GM21737 (cell line): ENCODE measurements around the gene NTM.

Experiments used
- ATAC-seq: cut with Tn5 transposase; IDR thresholded peaks from one replicate; pipeline ENCODE4 v1.9.1; 2021; ENCODE audit warnings: mild to moderate bottlenecking, moderate library complexity; ENCODE audit not compliant: unreplicated experiment

Gene NTM

GRCh38 chr11:131695889-131696429 is 325.5 kb downstream of the NTM start:
- no peak for ATAC-seq

DNA sequence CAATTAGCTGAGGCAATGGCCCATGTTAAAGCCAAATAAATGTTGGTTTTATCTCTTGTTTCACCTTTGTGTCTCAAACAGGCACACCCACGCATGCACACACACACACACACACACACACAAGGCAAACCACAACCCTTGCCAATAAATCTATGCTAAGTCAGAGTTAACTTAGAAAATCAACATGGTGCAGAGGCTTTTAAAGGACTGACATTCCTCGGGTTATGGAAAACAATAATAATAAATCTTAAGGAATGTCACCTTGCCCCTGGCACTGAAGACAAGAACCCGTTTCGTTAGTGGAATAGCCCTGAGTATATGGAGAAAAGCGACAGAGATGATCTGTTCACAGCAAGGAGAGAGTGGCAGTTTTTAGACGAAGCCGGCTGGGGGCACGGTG is 326.3 kb downstream of the NTM start:
- no peak for ATAC-seq

- ATAC-seq = no peak
These were observed 332.9 kb downstream of the NTM start for GRCh38 chr11:131703311-131703710.

DNA sequence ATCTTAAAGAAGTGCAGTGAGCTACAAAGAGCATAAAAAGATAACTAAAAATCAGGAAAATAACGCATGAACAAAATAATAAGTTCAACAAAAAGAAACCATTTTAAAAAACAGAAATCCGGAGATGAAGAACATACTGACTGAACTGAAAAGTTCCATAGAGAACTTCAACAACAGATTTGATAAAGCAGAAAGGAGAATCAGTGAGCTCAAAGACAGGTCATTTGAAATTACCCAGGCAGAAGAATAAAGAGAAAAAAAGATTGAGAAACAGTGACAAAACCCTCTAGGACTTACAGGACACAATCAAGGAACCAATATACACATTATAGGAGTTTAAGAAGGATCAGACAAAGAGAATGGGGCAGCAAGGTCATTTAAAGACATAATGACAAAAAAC is 334.3 kb downstream of the NTM start:
- ATAC-seq = no peak

DNA sequence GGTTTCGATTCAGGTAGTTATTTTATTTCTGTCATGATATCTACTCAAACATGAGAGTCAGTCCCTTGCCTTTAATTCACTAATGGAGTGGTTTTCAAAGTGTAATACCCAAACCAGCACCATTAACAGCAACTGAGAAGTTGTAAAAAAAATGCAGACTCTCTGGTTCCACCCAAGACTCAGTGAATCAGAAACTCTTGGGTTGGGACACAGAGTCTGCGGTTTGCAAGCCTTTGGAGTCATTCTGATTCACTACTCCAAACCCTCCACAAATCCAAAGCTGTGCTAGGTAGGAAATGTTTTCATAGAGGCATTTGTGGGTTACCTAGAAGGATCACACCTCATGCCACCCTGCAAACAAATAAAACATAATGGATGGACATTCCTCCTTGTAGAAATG is 340.1 kb downstream of the NTM start:
- ATAC-seq = no peak

DNA sequence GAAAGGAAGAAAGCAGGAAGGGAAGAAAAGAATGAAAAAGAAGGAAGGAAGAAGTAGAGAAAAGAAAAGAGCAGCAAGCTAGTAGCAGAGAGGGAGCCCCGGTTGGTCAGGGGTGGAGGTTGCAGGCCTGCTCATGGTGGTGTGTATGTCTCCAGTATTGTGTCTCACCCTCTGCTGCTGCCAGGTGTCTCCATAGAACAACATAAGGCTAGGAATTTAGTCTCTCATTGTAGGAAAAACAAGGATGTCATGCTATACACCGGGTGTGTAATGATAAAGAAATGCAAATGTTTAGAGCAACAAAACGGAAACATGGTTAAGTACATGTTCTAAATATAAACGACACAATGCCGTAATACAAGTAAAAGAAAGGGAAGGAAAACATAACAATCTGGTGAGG is 342.5 kb downstream of the NTM start:
- ATAC-seq = no peak

DNA sequence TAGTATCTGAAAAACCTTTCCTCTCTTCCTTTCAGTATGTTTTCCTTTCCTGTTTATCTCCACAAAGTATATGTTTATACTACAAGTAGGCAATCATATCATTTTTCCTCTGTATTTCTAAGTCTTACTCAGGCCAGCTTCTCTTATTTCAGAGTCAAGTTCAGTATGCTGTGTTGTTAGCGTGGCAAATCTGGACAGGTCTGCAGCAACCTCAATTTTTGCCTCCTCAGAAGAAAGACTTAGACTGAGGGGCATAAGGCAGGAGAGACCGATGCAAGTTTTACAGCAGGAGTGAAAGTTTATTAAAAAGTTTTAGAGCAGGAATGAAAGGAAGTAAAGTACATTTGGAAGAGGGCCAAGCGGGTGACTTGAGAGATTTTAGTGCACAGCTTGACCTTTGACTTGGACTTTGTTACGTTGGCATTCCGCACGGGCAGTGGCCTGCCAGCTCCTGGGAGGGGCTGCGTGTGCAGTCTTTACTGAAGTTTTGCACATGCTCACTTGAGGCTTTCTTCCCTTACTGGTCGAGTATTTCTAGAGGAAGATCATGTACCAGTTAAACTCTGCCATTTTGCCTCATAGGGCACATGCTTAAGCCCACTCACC is 343.2 kb downstream of the NTM start:
- ATAC-seq = no peak

GRCh38 chr11:131717616-131718015 is 347.2 kb downstream of the NTM start:
- no peak for ATAC-seq

- ATAC-seq = no peak
These were observed 352.7 kb downstream of the NTM start for GRCh38 chr11:131723088-131723487.

DNA sequence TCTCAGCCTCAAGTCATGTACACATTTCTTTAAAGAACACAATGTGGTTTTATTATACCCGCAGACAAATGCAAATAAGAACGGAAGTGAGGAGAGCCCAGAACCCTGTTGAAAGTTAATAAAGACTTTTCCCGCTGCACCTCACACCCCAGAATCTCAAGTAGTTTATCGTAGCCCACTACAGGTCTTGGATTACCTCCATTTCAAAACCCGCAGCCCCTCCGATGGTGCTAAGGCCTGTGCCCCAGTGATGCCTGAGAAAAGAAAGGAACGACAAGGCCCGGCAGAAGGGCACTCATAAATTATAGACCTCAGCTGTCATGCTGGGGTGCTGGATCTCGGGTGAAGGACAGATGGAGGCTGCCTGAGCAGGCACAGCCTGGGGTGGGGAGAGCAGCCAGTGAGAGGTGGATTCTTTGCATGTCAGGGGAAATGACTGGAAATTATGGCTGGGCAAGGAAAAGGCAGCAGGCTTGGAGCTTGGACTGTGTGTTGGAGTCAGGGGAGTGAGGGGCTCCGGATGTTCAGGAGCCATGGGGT is 354.1 kb downstream of the NTM start:
- no peak for ATAC-seq

GRCh38 chr11:131734871-131735270 is 364.5 kb downstream of the NTM start:
- ATAC-seq = no peak

DNA sequence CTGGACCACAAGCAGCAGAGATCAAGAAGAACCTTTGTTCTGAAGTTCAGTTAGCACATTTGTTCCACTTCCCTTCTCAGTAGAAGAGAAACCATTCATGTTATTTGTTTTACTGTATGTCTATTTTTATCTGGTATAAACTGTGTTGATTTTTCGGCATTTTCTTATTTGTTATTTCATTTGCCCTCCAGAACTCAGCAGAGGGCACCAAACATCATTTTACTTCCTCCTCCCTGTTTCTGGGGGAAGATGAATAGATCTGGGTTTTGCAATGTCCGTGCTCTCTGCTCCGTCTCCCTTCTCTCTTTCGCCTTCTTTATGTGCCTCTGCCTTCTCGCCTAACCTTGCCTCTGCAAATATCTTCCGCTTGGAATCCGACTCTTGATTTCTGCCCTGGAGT is 366.9 kb downstream of the NTM start:
- ATAC-seq = no peak

DNA sequence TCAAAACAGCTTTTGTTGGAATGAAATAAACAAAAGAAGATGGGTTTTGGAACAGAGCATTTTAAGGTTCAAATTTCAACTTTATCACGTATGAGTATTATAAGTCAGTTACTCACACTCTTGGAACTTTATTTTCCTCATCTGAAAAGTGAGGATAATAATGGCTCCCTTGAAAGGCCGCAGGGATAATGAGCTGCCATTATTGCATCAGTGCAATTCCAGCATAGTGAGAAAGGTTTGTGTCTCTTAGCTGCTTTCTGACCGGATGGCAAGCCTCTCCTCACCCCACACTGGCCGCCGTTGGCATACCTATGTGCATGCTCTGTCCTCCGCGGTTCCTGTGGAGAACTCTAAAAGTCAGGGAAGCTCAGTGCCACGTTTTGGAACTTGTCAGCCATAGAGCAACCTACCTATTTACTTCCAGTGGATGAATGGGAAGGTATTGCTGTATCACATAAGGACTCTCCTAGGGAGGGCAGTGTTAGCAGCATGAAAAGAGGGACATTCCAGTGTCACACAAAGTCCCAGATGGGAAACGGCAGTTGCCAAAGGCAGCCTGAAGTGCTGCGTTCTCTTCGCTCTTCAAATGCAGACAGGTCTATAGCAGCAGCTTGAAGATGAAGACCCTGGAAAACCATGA is 368.9 kb downstream of the NTM start:
- no peak for ATAC-seq

DNA sequence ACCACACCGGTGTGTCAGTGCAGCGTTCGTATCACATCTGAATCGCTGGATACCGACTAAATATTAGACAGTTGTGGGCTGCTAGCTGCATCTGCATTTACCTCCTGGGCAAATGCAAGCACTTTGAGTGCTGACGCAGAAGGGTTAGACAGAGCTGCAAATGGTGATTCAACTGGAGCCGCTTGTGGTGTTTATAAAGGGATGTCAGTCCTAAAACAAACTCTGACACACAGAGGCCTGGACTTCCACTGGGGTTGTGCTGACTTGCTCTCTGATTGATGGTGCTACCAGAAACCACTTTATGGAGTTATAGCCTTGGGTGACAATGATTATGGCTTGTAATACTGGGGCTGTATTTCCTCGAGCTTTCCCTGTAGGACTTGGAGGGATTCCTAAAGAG is 374.4 kb downstream of the NTM start:
- no peak for ATAC-seq

DNA sequence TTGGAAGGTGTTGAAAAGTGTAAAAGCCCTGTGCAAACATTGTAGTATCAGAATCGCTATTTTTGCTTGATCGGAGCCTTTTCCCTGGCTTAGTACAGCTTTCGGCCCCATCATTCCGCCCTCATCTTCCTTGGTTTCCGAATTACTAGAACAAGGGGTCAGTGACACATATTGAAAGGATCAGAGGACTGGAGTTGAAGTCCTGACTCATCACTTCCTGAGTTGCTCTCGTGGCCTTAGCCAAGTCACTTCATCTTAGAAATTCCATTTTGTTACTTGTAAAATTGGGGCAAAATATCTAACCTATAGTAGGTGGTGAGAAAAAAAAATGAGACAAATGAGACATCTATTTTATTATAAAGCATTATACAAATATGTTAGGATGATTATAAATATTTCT is 375.0 kb downstream of the NTM start:
- no peak for ATAC-seq

DNA sequence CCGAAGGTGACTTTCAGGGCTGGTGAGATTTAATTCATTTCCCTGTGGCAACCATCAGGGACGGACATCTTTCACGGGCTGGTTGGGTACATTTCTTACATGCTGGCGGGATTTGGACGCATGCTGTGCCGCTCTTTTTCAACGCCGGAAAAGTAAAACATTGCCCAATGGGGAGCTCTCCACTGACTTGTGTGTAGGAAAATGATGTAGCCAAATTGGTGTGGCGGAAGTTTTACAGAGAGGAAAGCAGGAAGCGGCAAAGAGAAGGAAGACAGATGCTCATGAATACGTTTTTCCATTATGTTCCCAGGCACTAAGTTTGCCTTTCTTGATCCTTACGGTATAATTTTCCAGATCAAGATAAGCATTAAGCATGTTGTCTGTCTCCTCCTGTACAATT is 375.8 kb downstream of the NTM start:
- no peak for ATAC-seq

GRCh38 chr11:131748151-131749050 is 378.0 kb downstream of the NTM start:
- peak; percentile 75 for ATAC-seq

- no peak for ATAC-seq
These were observed 378.7 kb downstream of the NTM start for GRCh38 chr11:131749101-131749500.

GRCh38 chr11:131750152-131750551 is 379.7 kb downstream of the NTM start:
- no peak for ATAC-seq

- ATAC-seq = no peak
These were observed 380.3 kb downstream of the NTM start for GRCh38 chr11:131750692-131751091.

DNA sequence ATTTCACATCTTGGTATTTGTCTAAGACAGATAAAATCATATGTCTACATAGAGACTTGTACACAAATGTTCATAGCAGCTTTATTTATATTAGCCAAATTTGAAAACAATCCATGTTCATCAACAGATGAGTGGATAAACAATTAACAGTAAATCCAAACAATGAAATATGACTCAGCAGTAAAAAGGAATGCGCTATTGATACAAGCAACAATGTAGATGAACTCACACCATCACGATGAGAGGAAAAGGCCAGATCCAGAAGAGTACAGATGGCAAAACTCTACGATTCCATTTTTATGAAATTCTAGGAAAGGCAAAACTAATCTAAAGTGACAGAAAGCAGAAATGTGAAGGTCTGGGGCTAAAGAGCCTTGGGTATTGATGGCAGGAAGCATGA is 384.3 kb downstream of the NTM start:
- ATAC-seq = no peak
